Activated CD8-positive, alpha-beta T cell treated with anti-CD3 and anti-CD28 coated beads for 36 hours (primary cell): ENCODE measurements around the gene SRL. TPM values are rescaled to one million over a fixed set of nuclear protein-coding genes. Genes with fewer than 3 reads are reported as not detected.
"Not testable (repeated sequence)": the region's sequence is repeated elsewhere in the genome, so short reads cannot be mapped to it uniquely, and the experiment has no call there.

Experiments used
- ATAC-seq: fragments of 200-7000 bp; cut with Tn5 transposase; one replicate; pipeline ENCODE4 v1.10.0; 2021; ENCODE audit warnings: mild to moderate bottlenecking, moderate library complexity
- CTCF ChIA-PET: fragments of 350-600 bp; sonication (Branson Sonifier 250); formaldehyde crosslinking; loops from one replicate; lab custom pipeline; 2021; ENCODE audit warnings: antibody characterized with exemption; lab: Charles Lee
- POLR2A ChIA-PET: fragments of 350-600 bp; sonication (Branson Sonifier 250); formaldehyde crosslinking; loops from one replicate; lab custom pipeline; 2021; ENCODE audit warnings: antibody characterized with exemption; lab: Charles Lee
- DNase-seq: peaks from one replicate; pipeline ENCODE4 v3.0.0-alpha.2; 2020
- H3K27ac Mint-ChIP-seq: one replicate; pipeline ENCODE4 v1.8.0; 2021; ENCODE audit warnings: mild to moderate bottlenecking, mixed read lengths
- H3K27me3 Mint-ChIP-seq: one replicate; pipeline ENCODE4 v1.8.0; 2021; ENCODE audit warnings: mixed read lengths
- H3K36me3 Mint-ChIP-seq: one replicate; pipeline ENCODE4 v1.8.0; 2021; ENCODE audit warnings: low read depth, mixed read lengths
- H3K4me1 Mint-ChIP-seq: one replicate; pipeline ENCODE4 v1.8.0; 2021; ENCODE audit warnings: low read depth, mixed read lengths
- H3K4me3 Mint-ChIP-seq: one replicate; pipeline ENCODE4 v1.8.0; 2021; ENCODE audit warnings: mild to moderate bottlenecking, moderate library complexity, mixed read lengths
- H3K9me3 Mint-ChIP-seq: one replicate; pipeline ENCODE4 v1.8.0; 2021; ENCODE audit warnings: mixed read lengths
- intact Hi-C: fragments of 100-400 bp; cut with micrococcal nuclease; formaldehyde crosslinking; loops from one replicate; pipeline ENCODE4 v1.10.0; 2022
- total RNA-seq, 2 experiments: library from RNA; stranded (reverse); gene quantifications; one replicate each; pipeline ENCODE4 v1.2.3, GENCODE V29; 2021
- TF ChIP-seq, protein P1 (sequence below): fragments of 200-600 bp; IDR thresholded peaks from one replicate; pipeline ENCODE4 v1.8.0; 2022; ENCODE audit warnings: antibody characterized with exemption, mild to moderate bottlenecking

The SRL gene
- total RNA-seq, 2 experiments from 2014 or later, result not detected

DNA sequence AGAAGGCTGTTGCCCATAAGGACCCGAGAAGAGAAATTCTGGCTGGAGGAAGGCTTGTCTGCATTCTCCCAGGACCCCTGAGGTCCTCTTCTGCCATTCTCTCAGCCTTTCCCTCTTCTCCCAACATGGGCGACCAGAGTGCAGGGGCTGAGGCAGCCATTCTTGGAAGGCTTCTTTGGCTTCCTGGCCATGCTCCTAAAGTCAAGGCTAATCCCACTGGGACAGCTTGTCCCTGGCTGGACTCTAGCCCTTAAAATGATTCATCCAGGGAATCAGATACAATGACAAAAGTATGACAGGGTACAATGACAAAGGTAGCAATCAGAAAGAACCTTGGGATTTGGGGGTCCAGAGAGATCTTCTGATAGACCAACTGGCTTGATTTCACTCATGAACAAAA is 26.8 kb downstream of the SRL start:
- Mint-ChIP-seq H3K27ac (no peak overlapping the region), H3K27me3 (no peaks in the 10 kb centered on the region), H3K4me1 (no peaks in the 10 kb centered on the region), H3K4me3 (no peak overlapping the region), H3K36me3 (no peaks in the 10 kb centered on the region), H3K9me3 (no peaks in the 10 kb centered on the region)
- no peak for DNase-seq
- CTCF ChIA-PET, result no interaction called here
- POLR2A ChIA-PET, result no interaction called here
- intact Hi-C loops, result no loop called here
- ATAC-seq, result no peak
- TF ChIP-seq, protein P1, sequence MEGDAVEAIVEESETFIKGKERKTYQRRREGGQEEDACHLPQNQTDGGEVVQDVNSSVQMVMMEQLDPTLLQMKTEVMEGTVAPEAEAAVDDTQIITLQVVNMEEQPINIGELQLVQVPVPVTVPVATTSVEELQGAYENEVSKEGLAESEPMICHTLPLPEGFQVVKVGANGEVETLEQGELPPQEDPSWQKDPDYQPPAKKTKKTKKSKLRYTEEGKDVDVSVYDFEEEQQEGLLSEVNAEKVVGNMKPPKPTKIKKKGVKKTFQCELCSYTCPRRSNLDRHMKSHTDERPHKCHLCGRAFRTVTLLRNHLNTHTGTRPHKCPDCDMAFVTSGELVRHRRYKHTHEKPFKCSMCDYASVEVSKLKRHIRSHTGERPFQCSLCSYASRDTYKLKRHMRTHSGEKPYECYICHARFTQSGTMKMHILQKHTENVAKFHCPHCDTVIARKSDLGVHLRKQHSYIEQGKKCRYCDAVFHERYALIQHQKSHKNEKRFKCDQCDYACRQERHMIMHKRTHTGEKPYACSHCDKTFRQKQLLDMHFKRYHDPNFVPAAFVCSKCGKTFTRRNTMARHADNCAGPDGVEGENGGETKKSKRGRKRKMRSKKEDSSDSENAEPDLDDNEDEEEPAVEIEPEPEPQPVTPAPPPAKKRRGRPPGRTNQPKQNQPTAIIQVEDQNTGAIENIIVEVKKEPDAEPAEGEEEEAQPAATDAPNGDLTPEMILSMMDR, result no peak

DNA sequence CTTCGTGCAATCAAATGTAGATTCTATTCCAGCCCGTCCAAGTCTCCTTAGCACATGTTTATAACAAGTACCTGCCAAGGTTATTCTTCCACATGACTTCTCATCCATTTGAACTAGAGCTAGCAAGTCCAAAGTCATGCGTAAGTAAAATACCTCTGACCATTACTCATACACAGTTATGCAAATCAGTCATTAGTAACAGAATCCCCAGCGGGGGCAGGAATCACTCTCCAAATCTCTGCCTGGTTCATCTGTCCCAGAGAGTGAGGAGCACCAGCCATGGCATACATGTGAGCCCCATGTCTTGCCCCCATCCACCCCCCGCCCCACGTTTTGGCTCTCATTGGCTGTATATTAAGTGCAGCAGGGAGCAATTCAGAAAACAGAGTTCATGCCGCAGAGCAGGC is 27.7 kb downstream of the SRL start:
- Mint-ChIP-seq H3K9me3 (no peaks in the 10 kb centered on the region), H3K36me3 (no peaks in the 10 kb centered on the region), H3K27me3 (no peaks in the 10 kb centered on the region), H3K27ac (no peak overlapping the region), H3K4me3 (no peak overlapping the region), H3K4me1 (no peaks in the 10 kb centered on the region)
- CTCF ChIA-PET, result no interaction called here
- TF ChIP-seq, protein P1, result no peak
- DNase-seq (no peak), ATAC-seq (no peak)
- POLR2A ChIA-PET, result no interaction called here
- intact Hi-C loops, result no loop called here

DNA sequence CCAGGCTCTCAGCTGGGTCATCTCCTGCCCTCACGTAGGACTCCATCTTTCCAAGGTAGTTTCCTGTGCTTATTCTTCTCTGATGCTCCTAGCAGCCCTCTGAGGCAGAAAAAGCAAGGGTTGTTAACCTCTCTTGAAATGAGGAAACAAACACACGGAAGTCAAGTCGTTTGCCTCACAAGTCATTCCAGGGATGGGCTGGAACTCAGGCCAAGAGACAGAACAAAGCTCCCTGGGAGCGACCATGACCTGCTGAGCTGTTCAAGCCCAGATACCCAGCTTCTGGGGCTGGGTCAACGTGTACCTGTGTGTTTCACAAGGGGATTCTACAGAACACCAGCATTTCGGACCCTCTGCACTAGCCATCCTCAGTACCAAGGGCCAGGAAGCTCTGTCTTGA is 28.1 kb downstream of the SRL start:
- Mint-ChIP-seq H3K4me3 (no peak overlapping the region), H3K4me1 (no peaks in the 10 kb centered on the region), H3K9me3 (no peaks in the 10 kb centered on the region), H3K36me3 (no peaks in the 10 kb centered on the region), H3K27me3 (no peaks in the 10 kb centered on the region), H3K27ac (no peak overlapping the region)
- TF ChIP-seq, protein P1, result no peak
- POLR2A ChIA-PET, result no interaction called here
- intact Hi-C loops, result no loop called here
- CTCF ChIA-PET, result interaction anchor here (0.9 kb wide), 1 partner anchor 18 kb away, joined by 3 read pairs; no protein-coding TSS in a partner anchor
- DNase-seq, result no peak
- ATAC-seq, result no peak

DNA sequence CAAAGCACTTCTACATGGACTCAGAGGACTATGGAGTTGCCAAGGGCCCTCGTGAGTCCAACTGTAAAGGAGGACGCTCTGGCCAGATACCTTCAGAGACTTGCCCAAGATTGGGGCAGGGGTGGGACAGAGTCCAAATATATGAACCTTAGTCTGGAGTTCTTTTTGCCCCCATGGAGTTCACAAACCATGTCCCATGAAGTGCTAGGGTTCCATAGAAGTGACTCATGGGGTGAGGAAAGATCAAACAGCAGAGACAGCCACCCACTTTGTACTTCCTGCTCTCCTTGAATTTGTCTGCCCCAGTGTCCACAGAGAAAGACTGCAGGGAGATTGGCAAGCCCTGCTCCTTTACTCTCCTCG is 29.0 kb downstream of the SRL start:
- ChIA-PET CTCF (interaction anchor here (0.9 kb wide), 1 partner anchor 17 kb away, joined by 3 read pairs; no protein-coding TSS in a partner anchor), POLR2A (no interaction called here)
- ATAC-seq (no peak), DNase-seq (no peak)
- TF ChIP-seq, protein P1, result no peak
- no peaks in the 10 kb centered on the region for H3K9me3 Mint-ChIP-seq
- intact Hi-C loops, result no loop called here
- H3K4me1 Mint-ChIP-seq, result no peaks in the 10 kb centered on the region
- H3K27ac Mint-ChIP-seq, result no peak overlapping the region
- no peaks in the 10 kb centered on the region for H3K36me3 Mint-ChIP-seq
- no peak overlapping the region for H3K4me3 Mint-ChIP-seq
- H3K27me3 Mint-ChIP-seq, result peaks cover 3% of the 10 kb centered on the region

DNA sequence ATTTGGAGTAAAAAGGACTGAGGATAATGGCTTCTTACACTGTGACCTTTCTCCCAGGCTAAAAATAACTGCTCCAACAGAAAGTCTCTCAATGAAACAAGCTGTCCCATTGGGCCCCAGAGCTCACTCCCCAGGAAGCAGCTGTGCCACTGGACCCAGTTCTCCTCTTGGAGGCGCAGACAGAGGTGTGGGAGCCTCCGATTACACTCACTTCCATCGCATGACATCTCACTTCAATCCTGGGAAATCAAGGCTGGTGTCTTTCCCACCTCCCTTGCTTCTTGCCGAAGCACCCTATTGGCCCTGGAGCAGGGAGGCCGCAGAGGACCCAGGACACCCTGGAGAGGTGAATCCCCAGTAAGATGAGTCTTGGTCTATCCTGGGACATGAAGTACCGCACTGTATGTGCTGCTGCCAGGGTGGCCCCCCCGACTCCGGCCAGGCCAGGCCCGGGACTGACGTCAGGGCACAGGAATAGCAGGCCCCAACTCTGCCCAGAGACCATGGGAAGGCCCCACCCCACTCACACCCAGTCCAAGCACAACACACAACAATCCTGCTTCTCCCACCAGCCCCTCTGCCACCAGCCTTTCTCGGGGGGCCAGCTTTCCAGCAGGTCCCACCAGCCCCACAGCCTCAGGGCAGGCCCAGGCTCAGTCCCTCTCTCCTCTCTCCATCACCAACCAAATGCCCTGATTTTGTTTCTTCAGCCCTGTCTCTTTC is 29.5 kb downstream of the SRL start:
- H3K27ac Mint-ChIP-seq, result no peak overlapping the region
- ATAC-seq (no peak), DNase-seq (no peak)
- H3K4me1 Mint-ChIP-seq, result no peaks in the 10 kb centered on the region
- H3K27me3 Mint-ChIP-seq, result peaks cover 3% of the 10 kb centered on the region
- ChIA-PET CTCF (no interaction called here), POLR2A (no interaction called here)
- TF ChIP-seq, protein P1, result no peak
- no peaks in the 10 kb centered on the region for H3K36me3 Mint-ChIP-seq
- intact Hi-C loops, result no loop called here
- no peaks in the 10 kb centered on the region for H3K9me3 Mint-ChIP-seq
- no peak overlapping the region for H3K4me3 Mint-ChIP-seq

DNA sequence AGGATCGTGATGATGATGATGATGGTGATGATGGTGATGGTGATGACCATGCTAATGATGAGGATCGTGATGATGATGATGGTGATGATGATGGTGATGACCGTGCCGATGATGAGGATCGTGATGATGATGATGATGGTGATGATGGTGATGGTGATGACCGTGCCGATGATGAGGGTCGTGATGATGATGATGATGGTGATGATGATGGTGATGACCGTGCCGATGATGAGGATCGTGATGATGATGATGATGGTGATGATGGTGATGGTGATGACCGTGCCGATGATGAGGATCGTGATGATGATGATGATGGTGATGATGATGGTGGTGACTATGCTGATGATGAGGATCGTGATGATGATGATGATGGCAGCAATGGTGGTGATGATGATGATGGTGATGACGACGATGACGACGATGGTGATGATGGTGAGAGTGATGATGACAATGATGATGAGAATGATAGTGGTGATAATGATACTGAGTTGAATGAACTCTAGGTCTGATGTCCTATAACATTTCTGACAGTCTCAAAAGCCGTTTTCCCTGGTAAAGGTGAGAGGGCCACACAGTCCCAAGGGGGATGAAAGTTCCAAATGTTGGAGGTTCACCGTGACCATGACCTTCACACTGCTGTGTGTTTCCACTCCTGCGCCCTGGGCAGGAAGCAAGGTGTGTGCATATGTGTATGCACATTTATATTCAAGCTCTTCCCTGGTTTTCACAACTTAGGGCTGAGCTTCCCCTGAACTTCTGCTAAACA is 30.3 kb downstream of the SRL start:
- H3K4me1 Mint-ChIP-seq, CTCF ChIA-PET, H3K4me3 Mint-ChIP-seq, H3K36me3 Mint-ChIP-seq, H3K27ac Mint-ChIP-seq, H3K9me3 Mint-ChIP-seq, DNase-seq, ATAC-seq, intact Hi-C loops, H3K27me3 Mint-ChIP-seq: not testable (repeated sequence)
- POLR2A ChIA-PET, result interaction anchor here (0.7 kb wide), 1 partner anchor 36 kb away, joined by 4 read pairs; no protein-coding TSS in a partner anchor
